Endodermal cell (in vitro differentiated cells): ENCODE data around the gene MT1H. TPM values are rescaled to one million over a fixed set of nuclear protein-coding genes. Genes with fewer than 3 reads are reported as not detected.

Experiments
- DNase-seq: peaks from one replicate; pipeline ENCODE4 v3.0.0-alpha.2; 2017
- H3K27ac ChIP-seq: 2 replicates; pipeline ENCODE4 v1.5.1; 2013; ENCODE audit warnings: mild to moderate bottlenecking, low read depth, low read length, moderate library complexity
- H3K27me3 ChIP-seq: 2 replicates; pipeline ENCODE4 v1.6.1; 2013; ENCODE audit warnings: mild to moderate bottlenecking, low read length, moderate library complexity; ENCODE audit not compliant: insufficient read depth, control insufficient read depth, poor library complexity, severe bottlenecking
- H3K36me3 ChIP-seq: 2 replicates; pipeline ENCODE4 v1.7.0; 2013; ENCODE audit warnings: mild to moderate bottlenecking, low read length, moderate library complexity; ENCODE audit not compliant: control insufficient read depth, insufficient read depth
- H3K4me1 ChIP-seq: one replicate; pipeline ENCODE4 v1.7.0; 2013; ENCODE audit warnings: low read length; ENCODE audit not compliant: control insufficient read depth, insufficient read depth
- H3K4me3 ChIP-seq: 2 replicates; pipeline ENCODE4 v1.5.1; 2013; ENCODE audit warnings: mild to moderate bottlenecking, low read length, moderate library complexity
- H3K9ac ChIP-seq: 2 replicates; pipeline ENCODE4 v1.6.1; 2013; ENCODE audit warnings: mild to moderate bottlenecking, low read length, moderate library complexity; ENCODE audit not compliant: poor library complexity, severe bottlenecking; ENCODE audit errors: extremely low read depth
- H3K9me3 ChIP-seq: 2 replicates; pipeline ENCODE4 v1.6.1; 2013; ENCODE audit warnings: mild to moderate bottlenecking, low read length, moderate library complexity; ENCODE audit not compliant: control insufficient read depth
- H3K27ac Mint-ChIP-seq: 2 replicates; pipeline ENCODE4 v1.8.0; 2020; ENCODE audit warnings: mixed read lengths
- H3K27me3 Mint-ChIP-seq: 2 replicates; pipeline ENCODE4 v1.8.0; 2021; ENCODE audit warnings: mild to moderate bottlenecking, mixed read lengths; ENCODE audit not compliant: insufficient read depth
- H3K36me3 Mint-ChIP-seq: 2 replicates; pipeline ENCODE4 v1.8.0; 2020; ENCODE audit warnings: low read depth, mixed read lengths
- H3K4me1 Mint-ChIP-seq: 2 replicates; pipeline ENCODE4 v1.8.0; 2020; ENCODE audit warnings: mixed read lengths
- H3K4me3 Mint-ChIP-seq: 2 replicates; pipeline ENCODE4 v1.8.0; 2020; ENCODE audit warnings: mild to moderate bottlenecking, moderate library complexity, mixed read lengths
- H3K9me3 Mint-ChIP-seq: 2 replicates; pipeline ENCODE4 v1.8.0; 2020; ENCODE audit warnings: mild to moderate bottlenecking, mixed read lengths
- CTCF ChIP-seq: fragments of 200-600 bp; sonication (generic); conservative IDR thresholded peaks from 2 replicates; pipeline ENCODE4 v1.5.0; 2021; ENCODE audit warnings: antibody characterized with exemption, mild to moderate bottlenecking
- WGBS, 2 experiments: methylation state at CpG; one replicate each; pipeline versions ENCODE4 v1.1.5 to v1.1.7; 2013; ENCODE audit warnings: missing lambda C conversion rate in 2 of 2, mixed read lengths in 1 of 2; ENCODE audit not compliant: insufficient coverage in 1 of 2, insufficient read length in 1 of 2; 5-methylcytosine and 5-hydroxymethylcytosine counted together
- total RNA-seq, 2 donors: library from RNA; stranded (reverse); fragmentation: NEBNext Ultra II Directional in 1 of 2; extraction: Animal tissue kit (Norgen Biotek cat#: 25700) in 1 of 2; gene quantifications; 2 replicates in 1 of 2; 3 replicates in 1 of 2; pipeline ENCODE4 v1.2.1, GENCODE V29; 2021

MT1H gene
- total RNA-seq, 2 donors from 2014 or later: 1.6 TPM; not detected in 1

DNA sequence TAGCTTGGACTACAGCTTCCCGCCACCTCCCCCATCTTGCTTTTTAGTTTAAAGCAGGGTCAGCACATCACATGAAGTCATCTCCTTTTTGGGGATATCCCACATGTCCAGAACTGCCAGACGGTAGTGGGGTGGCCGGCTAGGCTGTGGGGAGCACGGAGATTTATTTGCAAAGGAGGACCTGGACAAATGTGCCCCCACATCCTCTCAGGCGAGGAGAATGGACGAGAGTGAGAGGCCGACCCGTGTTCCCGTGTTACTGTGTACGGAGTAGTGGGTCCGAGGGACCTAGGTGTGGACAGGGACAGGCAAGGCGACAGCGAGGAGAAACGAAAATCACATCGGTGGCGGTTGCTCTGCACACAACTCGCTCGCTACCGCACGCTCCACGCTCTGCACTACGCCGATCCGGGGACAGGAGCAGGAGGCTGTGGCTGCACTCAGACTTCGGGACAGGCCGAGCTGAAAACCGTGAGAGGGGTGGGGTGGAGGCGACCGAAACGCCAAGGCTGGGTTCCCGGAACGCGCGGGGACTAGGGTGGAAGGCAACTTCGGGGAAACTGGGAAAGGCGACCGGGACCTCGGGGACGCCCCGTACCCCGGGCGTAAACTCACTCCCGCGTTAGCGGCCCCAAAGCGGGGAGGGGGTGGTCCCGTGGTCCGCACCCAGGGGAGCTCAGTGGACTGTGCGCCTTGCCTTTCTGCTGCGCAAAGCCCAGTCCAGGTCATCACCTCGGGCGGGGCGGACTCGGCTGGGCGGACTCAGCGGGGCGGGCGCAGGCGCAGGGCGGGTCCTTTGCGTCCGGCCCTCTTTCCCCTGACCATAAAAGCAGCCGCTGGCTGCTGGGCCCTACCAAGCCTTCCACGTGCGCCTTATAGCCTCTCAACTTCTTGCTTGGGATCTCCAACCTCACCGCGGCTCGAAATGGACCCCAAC lies 31.5 kb upstream of the MT1H start, which contains the start of gene MT1A:
Gene MT1A, plus strand, starts transcription at position 853 of the 937 bp plus-strand sequence. Its CDS starts 73 bp downstream, at position 926.
- no peak within 1 kb of the TSS for H3K27ac ChIP-seq
- H3K36me3 Mint-ChIP-seq: no peaks in the 10 kb centered on the region
- no peaks in the 10 kb centered on the region for H3K4me1 ChIP-seq
- peaks cover 100% of the 10 kb centered on the region for H3K27me3 ChIP-seq
- 5 to 6% methylated on average over 21 to 68 of the region's 68 CpGs for WGBS, 2 experiments
- peak; percentile 88 for DNase-seq
- H3K9ac ChIP-seq: no peak within 1 kb of the TSS
- peak within 1 kb of the TSS; percentile 70 for H3K4me3 ChIP-seq
- no peaks in the 10 kb centered on the region for H3K9me3 Mint-ChIP-seq
- no peaks in the 10 kb centered on the region for H3K36me3 ChIP-seq
- H3K9me3 ChIP-seq: no peaks in the 10 kb centered on the region
- peaks cover 15% of the 10 kb centered on the region for H3K4me1 Mint-ChIP-seq
- H3K27me3 Mint-ChIP-seq: peaks cover 100% of the 10 kb centered on the region
- peak within 1 kb of the TSS; percentile 49 for H3K4me3 Mint-ChIP-seq
- no peak for TF ChIP-seq CTCF
- no peak within 1 kb of the TSS for H3K27ac Mint-ChIP-seq

DNA sequence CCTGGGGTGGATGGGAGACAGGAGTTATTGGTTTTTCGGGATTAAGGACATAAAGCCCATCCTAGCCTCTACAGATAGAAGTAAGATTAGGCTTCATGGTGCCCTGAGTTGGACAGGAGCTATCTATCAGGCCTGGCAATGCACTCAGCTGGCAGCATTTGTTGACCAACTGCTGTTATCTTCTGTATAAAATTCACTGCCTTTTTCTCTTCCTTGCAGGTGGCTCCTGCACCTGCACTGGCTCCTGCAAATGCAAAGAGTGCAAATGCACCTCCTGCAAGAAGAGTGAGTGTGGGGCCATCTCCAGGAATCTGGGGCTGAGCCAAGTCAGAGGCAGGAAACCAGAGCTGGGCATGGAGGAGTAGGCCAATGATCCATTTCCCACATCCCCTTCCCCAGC lies 30.6 kb upstream of the MT1H start:
- Histone ChIP-seq H3K9me3 (no peaks in the 10 kb centered on the region), H3K36me3 (no peaks in the 10 kb centered on the region), H3K9ac (no peak overlapping the region), H3K4me1 (no peaks in the 10 kb centered on the region), H3K27me3 (peaks cover 100% of the 10 kb centered on the region), H3K4me3 (no peak overlapping the region), H3K27ac (no peak overlapping the region)
- peaks cover 21% of the 10 kb centered on the region for H3K4me1 Mint-ChIP-seq
- TF ChIP-seq CTCF: no peak
- H3K4me3 Mint-ChIP-seq: no peak overlapping the region
- 73% methylated on average over 1 of the region's 1 CpG; no CpG with 5 or more reads in 1 of the 2 experiments for WGBS, 2 experiments
- H3K27me3 Mint-ChIP-seq: peaks cover 100% of the 10 kb centered on the region
- H3K36me3 Mint-ChIP-seq: no peaks in the 10 kb centered on the region
- H3K9me3 Mint-ChIP-seq: no peaks in the 10 kb centered on the region
- DNase-seq: no peak
- H3K27ac Mint-ChIP-seq: no peak overlapping the region

DNA sequence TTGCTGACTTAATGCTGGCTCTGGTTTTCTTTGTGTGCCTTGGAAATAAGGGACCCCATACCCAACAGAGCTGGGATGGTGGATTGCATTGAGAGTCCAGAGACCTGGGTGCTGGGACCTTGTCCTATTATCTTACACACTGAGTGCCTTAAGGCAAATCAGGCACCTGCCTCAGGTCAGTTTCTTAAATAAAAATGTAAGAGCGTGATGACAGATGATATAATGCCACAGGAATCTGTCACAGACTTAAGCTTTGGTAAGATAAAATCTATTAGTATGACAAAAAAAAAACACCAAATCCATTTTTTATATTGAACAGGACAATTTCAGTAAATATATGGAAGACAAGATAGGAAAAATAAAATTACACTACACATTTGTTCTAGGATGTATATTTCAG lies 29.5 kb upstream of the MT1H start:
- H3K9me3 ChIP-seq: no peaks in the 10 kb centered on the region
- no peak overlapping the region for H3K27ac ChIP-seq
- H3K27me3 ChIP-seq: peaks cover 100% of the 10 kb centered on the region
- Mint-ChIP-seq H3K9me3 (no peaks in the 10 kb centered on the region), H3K4me3 (no peak overlapping the region), H3K27me3 (peaks cover 100% of the 10 kb centered on the region), H3K4me1 (peaks cover 17% of the 10 kb centered on the region), H3K27ac (no peak overlapping the region), H3K36me3 (no peaks in the 10 kb centered on the region)
- H3K36me3 ChIP-seq: no peaks in the 10 kb centered on the region
- no peak for DNase-seq
- H3K9ac ChIP-seq: no peak overlapping the region
- no peak overlapping the region for H3K4me3 ChIP-seq
- 92% methylated on average over 1 of the region's 1 CpG; no CpG with 5 or more reads in 1 of the 2 experiments for WGBS, 2 experiments
- no peak for TF ChIP-seq CTCF
- H3K4me1 ChIP-seq: no peaks in the 10 kb centered on the region
